NCI-H1694 (cell line): ENCODE results near the gene RRM1.
"Not testable (repeated sequence)": the region's sequence is repeated elsewhere in the genome, so short reads cannot be mapped to it uniquely, and the experiment has no call there.

Experiments used
- DNase-seq: peaks from one replicate; lab custom pipeline; 2025; lab: John Stamatoyannopoulos, UW

RRM1 gene

DNA sequence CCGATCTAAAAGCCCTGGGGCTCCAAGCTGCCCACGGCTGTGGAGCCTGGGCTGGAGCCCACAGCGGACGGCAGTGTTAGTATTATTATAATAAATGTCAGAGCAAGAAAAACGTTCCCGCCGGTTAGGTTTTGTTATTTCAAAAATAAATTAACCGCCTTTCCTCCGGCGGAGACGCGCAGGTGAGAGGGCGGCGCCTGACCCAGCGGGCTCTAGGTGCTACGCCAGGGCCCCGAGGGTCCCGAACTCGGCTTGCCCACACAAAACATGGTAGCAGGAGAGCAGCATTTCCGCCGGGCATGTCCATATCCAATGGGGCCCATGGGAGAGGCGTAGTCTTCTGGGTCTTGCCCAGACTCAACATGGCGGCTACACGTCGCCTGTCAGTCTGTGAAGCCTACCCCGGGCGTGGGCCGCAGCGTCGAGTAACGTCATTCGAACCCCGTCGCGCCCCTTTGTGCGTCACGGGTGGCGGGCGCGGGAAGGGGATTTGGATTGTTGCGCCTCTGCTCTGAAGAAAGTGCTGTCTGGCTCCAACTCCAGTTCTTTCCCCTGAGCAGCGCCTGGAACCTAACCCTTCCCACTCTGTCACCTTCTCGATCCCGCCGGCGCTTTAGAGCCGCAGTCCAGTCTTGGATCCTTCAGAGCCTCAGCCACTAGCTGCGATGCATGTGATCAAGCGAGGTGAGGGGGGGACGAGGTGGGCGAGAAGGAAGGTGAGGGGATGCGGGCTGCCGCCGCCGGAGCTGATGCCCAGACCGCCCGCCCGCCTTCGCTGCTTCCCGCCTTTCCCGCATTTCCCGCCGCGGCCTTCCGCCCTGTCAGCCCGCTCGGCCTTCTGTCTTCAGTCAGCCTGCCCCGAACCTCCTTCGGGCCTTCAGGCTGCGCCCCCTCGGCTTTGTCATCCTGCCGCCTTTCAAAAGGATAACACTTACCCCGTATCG, at the start of gene RRM1:
Gene RRM1 (plus strand): TSS at position 452 of the 944 bp plus-strand sequence. CDS start 214 bp downstream, at position 666.
- DNase-seq: peak; percentile 88

DNA sequence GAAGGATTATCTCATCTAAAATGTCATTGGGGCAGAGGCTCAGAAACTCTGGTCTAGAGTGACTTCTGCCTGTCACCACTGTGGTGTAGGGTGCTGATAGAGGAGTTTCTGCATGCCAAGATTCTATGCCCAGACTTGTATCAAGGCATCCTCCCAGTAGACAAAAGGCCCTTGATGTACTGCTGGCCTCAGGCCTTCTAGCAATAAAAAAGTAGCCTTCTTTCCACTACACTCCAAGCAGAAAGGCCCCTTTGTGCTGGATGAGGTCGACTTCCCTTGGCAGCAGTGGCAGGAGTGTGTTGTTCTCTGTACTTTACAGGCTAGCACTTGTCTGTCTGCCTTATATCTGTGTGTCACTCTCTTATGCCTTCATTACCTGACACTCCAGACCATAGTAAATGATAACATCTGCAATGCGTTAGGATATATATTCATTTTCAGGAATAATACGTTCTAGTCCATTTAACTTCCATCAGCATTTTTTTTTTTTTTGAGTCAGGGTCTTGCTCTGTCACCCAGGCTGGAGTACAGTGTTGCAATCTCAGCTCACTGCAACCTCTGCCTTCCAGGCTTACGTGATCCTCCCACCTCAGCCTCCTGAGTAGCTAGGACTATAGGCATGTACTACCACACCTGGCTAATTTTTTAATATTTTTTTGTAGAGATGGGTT, 49.5 kb upstream of the RRM1 start:
- no peak for DNase-seq

DNA sequence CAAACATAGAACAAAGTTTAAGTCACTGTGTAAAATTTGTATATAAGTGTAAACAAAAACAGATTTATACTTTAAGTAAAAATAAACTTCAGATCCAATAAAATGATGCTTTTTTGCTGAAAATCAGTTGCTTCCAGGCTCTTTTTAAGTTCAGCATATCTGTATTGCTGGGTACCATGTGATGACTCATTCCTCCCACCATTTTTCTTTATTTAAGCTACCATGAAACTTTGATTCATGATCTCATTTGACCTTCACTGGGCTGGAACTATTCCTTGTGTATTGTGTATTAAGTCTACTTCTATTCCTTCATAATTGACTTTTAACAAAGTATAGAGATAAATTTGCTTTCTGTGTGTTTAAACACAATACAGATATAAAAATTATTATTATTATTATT, 46.3 kb upstream of the RRM1 start:
- DNase-seq: no peak

DNA sequence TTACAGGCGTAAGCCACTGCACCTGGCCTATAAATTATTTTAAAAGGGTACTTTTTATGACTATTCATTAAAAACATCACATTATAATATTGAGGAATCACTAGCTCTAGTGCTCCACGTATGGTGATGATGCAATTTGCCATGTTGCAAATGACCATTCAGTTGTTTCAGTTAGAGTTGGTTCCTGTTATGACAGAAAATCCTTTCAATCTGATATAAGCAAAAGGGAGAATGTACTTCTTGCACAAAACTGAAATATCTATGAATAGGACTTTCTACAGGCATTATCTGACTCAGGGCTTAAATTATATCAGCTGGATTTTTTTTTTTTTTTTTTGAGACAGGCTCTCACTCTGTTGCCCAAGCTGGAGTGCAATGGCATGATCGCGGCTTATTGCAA, 45.6 kb upstream of the RRM1 start:
- no peak for DNase-seq

DNA sequence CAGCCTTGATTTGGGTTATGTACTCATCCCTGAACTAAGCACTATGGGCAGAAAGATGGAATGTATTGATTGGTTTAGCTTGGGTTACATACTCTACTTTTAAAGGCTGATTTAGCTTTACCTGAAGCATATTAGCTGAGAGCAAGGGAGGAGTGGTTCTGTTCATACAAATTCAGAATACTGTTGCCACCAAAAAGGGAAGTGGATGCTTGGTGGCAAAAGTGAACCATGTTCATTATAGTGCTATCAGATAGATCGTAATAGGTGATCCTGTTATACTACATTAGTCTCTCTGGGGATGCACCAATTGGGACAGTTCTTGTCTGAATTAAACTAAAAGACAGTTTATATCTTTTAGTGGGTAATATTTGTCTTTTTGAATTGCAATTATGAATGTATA, 44.5 kb upstream of the RRM1 start:
- DNase-seq: no peak

DNA sequence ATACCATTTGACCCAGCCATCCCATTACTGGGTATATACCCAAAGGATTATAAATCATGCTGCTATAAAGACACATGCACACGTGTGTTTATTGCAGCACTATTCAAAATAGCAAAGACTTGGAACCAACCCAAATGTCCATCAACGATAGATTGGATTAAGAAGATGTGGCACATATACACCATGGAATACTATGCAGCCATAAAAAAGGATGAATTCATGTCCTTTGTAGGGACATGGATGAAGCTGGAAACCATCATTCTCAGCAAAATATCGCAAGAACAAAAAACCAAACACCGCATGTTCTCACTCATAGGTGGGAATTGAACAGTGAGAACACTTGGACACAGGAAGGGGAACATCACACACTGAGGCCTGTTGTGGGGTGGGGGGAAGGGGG, 41.4 kb upstream of the RRM1 start:
- DNase-seq: not testable (repeated sequence)

DNA sequence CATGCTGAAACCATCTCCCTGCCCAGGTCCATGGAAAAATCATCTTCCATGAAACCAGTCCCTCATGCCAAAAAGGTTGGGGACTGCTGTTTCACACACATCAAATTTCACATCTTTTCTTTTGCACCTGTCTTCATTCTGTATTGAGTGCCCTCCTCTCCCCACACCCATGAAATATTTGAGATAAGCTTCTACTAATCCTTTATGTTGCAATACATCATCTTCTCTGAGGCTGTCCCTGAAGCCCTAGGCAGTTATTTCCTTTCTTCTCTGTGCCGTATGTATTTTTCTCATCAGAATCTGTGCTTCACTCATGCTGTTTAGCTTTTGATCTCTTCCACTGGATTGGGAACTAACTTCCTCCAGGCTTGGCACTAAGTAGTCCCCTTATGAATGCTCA, 40.0 kb upstream of the RRM1 start:
- DNase-seq: no peak

DNA sequence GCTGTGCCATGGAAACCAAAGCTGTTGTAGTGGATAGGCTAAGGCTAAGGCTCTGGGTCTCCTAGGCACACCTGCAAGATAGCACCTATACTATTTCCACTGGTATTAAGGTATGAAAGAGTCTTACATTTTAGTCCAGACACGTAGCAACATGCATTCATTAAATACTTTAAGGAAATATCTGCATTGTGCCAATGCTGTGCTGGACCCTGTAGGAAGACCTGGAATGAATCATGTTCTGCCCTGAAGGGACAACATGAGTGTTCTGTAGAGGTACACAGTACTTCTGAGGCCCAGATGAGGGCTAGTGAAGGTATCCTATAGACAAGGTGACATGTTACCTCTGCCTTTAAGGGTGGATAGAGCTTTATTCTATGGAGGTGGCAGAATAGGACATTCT, 35.2 kb upstream of the RRM1 start:
- DNase-seq: no peak

DNA sequence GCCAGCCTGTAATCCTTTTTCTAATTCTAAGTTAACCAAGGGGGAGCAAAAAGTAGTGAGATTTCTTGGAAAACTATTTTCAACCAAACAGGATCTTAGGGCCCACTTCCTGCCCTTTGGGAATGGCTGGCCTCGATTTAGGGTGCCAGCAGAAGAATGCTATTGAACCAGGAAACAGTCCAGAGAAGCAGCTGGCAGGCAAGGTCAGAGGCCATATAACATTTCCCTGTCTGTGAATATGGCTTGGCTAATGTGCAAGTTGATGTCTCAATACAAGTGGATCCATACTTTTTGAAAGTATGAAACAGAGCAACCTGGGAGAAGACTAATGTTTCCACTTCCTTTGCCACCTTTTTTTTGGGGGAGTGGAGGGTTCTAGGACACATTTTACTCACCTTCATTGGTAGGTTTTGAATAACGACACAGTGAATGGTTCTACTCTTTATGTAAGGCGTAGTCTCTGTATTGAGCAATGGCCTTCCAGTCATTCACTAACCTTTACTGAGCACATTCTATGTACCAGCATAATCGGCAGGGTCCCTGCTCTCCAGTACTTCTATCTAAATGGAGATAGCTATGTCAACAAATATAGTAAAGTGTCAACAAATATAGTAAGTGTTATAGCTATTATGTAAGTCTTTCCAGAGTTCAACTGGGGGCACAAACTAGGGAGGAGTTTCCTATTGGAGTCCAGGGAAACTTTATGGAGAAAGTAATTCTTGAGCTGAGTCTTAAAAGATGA, 34.2 kb upstream of the RRM1 start:
- no peak for DNase-seq

DNA sequence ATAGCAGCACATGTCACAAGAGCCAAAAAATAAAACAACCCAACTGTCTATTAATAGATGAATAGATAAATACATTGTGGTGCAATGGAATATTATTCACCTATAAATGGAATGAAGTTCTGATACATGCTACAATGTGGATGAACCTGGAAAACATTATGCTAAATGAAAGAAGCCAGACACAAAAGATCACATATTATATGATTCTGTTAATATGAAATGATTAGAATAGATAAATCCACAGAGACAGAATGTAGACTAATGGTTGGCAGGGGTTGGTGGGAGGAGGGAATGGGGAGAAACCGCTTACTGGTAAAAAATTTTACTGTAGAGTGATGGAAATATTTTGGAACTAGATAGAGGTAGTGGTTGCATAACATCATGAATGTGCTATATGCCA, 32.9 kb upstream of the RRM1 start:
- DNase-seq: no peak

DNA sequence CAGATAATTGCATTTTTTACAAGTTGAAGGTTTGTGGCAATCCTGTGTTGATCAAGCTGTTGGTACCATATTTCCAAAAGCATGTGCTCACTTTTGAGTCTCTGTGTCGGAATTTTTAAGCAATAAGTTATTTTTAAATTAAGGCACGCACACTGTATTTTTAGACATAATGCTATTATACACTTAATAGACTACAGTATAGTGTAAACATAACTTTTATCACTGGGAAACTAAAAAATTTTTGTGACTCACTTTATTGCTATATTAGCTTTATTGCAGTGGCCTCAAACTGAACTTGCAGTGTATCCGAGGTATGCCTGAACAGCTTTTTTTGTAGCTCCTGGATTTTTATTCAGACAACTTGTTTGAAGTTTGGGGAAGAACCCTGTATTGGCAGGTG, 31.3 kb upstream of the RRM1 start:
- no peak for DNase-seq

DNA sequence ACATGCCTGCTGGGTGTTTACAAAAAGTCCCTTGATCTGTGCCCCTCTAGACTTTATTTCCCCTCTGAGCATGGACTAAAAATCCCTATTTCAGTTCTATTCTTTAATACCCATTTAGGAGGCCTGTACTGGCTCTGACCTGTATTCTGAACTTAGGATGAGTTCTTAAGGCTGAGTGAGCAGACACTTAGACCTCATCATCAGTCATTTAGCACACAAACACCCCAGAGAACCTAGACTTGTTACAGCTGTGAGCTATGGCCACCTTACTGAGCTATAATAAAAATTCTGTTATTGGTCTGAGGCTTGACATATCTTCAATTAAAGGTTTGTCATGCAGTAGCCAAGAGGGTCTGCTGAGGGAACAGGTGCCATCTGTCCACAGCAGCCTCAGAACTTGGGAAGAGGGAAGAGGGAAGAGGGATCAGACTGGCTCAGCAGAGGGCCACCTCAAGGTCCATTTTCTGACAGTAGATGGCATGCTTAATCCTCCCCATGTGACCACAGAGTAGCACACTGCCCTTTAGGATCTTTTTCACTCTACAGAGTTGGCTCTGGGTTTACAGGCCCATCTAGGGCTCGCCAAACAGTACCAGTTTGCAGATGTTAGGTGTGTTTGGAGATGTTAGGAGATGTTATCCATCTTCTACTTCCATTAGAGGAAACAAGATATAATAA, 30.2 kb upstream of the RRM1 start:
- DNase-seq: no peak

DNA sequence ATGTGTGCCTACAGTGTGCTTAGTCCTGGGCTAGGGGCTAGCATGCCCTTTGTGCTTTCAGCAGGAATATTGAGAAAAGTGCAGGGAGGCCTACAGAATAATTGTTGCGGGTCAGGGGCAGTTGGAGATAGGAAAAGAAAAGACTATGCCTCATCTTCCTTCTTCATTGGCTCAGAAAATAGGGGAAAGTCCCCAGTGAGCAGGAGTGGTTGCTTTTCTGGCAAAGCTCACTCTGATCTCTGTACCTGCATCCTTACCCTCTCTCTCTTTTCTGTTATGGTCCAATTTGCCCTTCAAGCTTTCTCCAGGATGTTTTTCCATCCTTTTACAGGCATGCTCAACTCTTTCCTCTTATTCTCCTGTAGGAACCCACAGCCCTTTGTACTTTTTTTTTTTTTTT, 29.5 kb upstream of the RRM1 start:
- no peak for DNase-seq

DNA sequence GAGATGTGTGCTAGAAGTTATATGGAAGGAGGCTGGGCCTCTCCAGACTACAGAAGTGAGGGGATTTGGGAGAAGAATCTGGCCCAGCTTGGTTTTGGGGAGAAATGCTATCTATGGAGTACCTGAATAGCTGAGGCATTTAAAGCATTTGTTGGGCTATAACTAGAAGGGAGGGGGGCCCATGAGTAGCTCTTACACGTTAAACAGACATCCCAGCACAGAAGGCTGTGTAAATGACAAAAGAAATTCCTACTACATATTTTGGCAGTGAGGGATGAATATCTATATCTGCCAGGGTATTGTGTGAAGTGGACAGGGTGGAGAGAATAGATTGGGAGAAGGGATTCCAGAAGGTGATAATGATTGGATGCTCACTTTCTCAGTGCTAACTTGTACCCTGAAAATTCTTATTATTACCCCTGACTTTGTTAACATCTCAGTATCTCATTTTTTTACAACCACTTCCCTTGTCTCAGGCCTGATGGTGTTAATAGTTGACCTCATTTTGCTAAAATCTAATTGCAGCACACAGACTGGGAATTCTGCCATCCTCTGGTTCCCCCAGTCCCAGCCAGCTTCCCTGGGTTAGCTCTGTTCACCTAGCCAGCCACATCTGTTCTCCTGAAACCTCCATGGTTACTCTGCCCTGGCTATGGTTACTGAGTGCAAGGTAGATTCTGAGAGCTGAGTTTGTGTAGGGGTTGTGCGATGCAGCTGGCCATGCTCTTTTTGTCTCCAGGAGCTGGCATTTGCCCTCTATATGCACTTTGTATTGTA, 28.8 kb upstream of the RRM1 start:
- no peak for DNase-seq

DNA sequence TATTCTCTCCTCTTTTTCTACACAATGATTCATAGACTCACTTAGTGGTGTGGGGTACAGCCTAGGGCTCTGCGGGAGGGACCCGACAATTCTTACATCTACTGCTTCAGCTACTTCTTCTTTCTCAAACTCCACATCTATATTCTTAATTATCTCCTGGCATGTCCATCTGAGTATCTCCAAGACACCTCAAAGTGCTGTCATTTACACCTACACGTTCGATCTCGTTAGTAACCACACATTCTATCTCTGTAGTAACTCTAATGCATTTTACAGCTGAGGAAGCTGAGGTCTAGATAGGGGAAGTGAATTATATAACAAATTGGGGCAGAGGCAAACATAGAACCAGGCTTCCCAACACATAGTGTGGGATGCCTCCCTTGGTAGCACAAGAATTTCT, 27.7 kb upstream of the RRM1 start:
- DNase-seq: no peak

DNA sequence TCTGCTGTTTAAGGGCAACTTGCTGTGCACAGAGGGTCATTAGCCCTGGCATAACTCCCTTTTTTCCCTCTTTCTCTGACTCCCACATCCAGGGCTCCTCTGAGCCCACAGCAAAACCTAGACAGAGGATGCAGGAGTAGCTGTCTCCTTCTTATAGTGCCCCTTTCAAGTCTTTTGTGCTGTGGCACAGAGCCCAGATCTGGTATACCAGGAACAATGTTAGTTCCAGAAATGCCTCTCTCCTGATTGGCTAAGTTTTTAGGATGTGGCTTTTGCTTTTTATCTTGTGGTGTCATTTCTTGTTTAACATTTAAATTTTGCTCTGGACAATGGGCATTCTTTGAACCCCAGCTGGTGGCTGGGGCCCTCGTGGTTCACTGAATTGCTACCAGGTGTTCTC, 25.6 kb upstream of the RRM1 start:
- DNase-seq: no peak

DNA sequence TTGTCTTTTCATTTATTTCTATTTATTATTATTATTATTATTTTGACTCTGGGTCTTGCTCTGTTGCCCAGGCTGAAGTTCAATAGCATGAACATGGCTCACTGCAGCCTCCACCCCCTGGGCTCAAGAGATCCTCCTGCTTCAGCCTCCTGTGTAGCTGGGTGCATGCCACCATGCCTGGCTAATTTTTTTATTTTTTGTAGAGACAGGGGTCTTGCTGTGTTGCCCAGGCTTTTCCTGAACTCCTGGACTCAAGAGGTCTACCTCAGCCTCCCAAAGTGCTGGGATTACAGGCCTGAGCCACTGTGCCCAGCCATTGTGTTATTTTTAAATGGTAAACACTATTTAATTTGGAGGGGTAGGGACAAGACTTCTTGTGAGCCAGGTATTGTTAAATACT, 23.3 kb upstream of the RRM1 start:
- DNase-seq: no peak

DNA sequence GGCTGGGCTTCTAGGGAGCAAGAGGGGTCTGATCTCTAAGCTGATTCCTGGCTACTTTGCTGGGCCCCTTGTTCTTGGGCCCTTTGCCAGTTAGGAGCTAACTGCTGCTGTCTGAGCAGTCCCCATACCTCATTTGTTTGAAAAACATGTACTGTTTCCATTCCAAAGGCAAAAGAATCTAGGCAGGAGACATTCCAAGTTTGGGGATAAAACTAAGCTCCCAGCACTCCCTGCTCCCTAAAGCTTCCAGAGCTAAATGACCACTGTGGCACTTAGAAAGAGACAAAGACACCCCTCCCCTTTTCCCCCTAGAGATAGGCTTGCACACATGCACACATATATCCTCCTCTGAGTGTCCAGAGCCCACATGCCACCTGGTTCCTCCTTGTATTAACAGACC, 22.7 kb upstream of the RRM1 start:
- no peak for DNase-seq

DNA sequence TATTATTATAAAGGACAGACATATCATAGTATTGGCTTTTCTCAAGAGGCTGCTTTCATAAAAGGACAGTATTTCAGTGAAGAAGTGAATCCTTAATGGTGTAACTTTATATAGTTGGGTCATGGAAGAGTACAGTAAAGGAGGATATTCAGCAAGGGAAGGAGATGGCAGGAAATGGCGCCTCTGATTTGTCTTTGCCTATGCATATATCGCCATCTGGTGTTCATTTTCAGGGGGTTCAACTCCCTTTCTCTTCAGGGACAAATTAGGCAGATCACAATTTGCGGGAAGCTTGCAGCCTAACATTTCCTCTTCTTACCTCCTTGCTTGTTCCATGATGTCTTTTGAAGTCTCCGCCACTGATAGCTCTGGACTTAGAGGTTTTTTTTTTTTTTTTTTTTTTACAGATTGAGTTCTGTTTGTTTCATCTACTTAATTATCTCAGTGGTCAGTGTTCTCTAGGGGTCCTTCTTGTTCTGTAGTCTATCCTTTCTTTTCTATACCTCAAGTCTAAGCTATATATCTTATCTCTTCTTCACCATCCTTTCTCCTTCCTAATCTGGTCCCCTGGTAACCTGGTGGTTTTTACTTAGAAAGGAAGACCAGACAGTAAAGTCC, 21.8 kb upstream of the RRM1 start:
- DNase-seq: peak; percentile 80

DNA sequence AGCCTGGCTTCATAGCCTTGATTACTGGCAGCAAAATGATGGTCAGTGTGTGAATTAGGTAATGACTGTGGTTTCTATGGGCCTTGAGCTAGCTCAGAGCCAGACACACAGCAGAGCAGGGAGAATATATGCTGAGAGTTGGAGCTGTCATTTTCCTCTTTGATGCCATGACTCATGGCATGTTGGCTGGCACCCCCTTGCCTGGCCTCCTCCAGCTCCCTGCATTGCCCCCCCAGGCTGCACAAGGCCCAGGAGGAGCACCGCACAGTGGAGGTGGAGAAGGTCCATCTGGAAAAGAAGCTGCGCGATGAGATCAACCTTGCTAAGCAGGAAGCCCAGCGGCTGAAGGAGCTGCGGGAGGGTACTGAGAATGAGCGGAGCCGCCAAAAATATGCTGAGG, 20.3 kb upstream of the RRM1 start:
- no peak for DNase-seq

DNA sequence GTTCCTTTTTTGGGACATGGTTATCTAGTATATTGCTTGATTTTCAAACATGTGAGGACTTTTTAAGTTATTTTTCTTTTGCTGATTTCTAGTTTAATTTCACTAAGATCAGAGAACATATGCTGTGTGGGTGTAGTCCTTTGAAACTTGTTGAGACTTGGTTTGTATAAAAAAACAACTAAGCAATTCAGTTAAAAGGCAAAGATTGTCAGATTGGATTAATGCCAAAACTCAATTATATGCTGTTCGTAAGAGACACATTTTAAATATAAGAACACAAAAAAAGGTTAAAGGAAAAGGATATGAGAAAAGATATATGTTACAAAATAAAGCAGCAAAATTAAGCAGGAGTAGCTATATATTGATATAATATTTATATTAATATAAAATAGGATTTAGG, 17.8 kb upstream of the RRM1 start:
- DNase-seq: no peak
